ENCODE measurements around the gene IL1RN.

GRCh38 chr2:113141451-113141850 is 14.1 kb downstream of the IL1RN start:
- TF ChIP-seq EZH2 (optimal IDR thresholded peaks at IDR 0.05; ENCODE audit: low read depth, low read length) (no peak), CTCF (IDR thresholded peaks at IDR 0.05; ENCODE audit: low read length) (no peak), EZH2phosphoT487 (IDR thresholded peaks at IDR 0.05; ENCODE audit: low read length) (no peak)
